ENCODE data around the gene ELOVL1. TPM values are rescaled to one million over a fixed set of nuclear protein-coding genes. Genes with fewer than 3 reads are reported as not detected.
A peak's percentile ranks its signal among the peaks of the same experiment; 100 is the strongest.

Gene ELOVL1
- total RNA-seq, 1 donor = 51.0 TPM

- H3K4me3 ChIP-seq (ENCODE audit: low read depth, low read length) = no peak overlapping the region
- TF ChIP-seq CTCF (IDR thresholded peaks at IDR 0.05; ENCODE audit: insufficient read depth, low read depth, low read length) = no peak
- no peak for DNase-seq (ENCODE audit: low read depth)
Observed at GRCh38 chr1:43363935-43364525, 3.8 kb downstream of the ELOVL1 start.

- H3K4me3 ChIP-seq (ENCODE audit: low read depth, low read length) = no peak overlapping the region
- no peak for TF ChIP-seq CTCF (IDR thresholded peaks at IDR 0.05; ENCODE audit: insufficient read depth, low read depth, low read length)
- peak; percentile 11 for DNase-seq (ENCODE audit: low read depth)
Observed at GRCh38 chr1:43363283-43363934, 4.4 kb downstream of the ELOVL1 start.

- H3K4me3 ChIP-seq (ENCODE audit: low read depth, low read length) = peak overlapping the region; percentile 77
- DNase-seq (ENCODE audit: low read depth) = no peak
- TF ChIP-seq CTCF (IDR thresholded peaks at IDR 0.05; ENCODE audit: insufficient read depth, low read depth, low read length) = no peak
Observed at GRCh38 chr1:43360616-43361015, 7.2 kb downstream of the ELOVL1 start.

- no peak for TF ChIP-seq CTCF (IDR thresholded peaks at IDR 0.05; ENCODE audit: insufficient read depth, low read depth, low read length)
- H3K4me3 ChIP-seq (ENCODE audit: low read depth, low read length) = peak overlapping the region; percentile 77
- no peak for DNase-seq (ENCODE audit: low read depth)
Observed at GRCh38 chr1:43359696-43360095, 8.1 kb downstream of the ELOVL1 start.

GRCh38 chr1:43358746-43359693 is 8.8 kb downstream of the ELOVL1 start, which contains the start of gene CDC20:
CDC20 (plus strand) TSS chr1:43358981; CDS start chr1:43359216, 235 bp downstream.
- DNase-seq (ENCODE audit: low read depth) = peak; percentile 97
- H3K4me3 ChIP-seq (ENCODE audit: low read depth, low read length) = peak within 1 kb of the TSS; percentile 77
- TF ChIP-seq CTCF (IDR thresholded peaks at IDR 0.05; ENCODE audit: insufficient read depth, low read depth, low read length) = no peak

- peak; percentile 44 for TF ChIP-seq CTCF (IDR thresholded peaks at IDR 0.05; ENCODE audit: insufficient read depth, low read depth, low read length)
- H3K4me3 ChIP-seq (ENCODE audit: low read depth, low read length) = peak overlapping the region; percentile 77
- no peak for DNase-seq (ENCODE audit: low read depth)
Observed at GRCh38 chr1:43358121-43358745, 9.6 kb downstream of the ELOVL1 start.
